ENCODE results near the gene ANO4. TPM values are rescaled to one million over a fixed set of nuclear protein-coding genes. Genes with fewer than 3 reads are reported as not detected.

Gene ANO4
- total and polyA plus RNA-seq, 2 of the 8 experiments (the other 6 are each of a cell fraction or from before 2014, with no cell fraction given) = 1.1 to 3.4 TPM

GRCh38 chr12:100956311-100956852 lies 161.8 kb downstream of the ANO4 start (continued):
- no peak for TF ChIP-seq TEAD4 (IDR thresholded peaks at IDR 0.05; ENCODE audit: low read depth, low read length)
- TF ChIP-seq CTCF (IDR thresholded peaks at IDR 0.05; ENCODE audit: control extremely low read depth in 1 of 3, insufficient read depth in 1 of 3, low read depth in 1 of 3, low read length in 3 of 3) = no peak
- no peak for TF ChIP-seq JUN (IDR thresholded peaks at IDR 0.05; ENCODE audit: low read depth, low read length)
- no peak for TF ChIP-seq CTBP2 (IDR thresholded peaks at IDR 0.05; ENCODE audit: borderline replicate concordance, insufficient read depth, insufficient read length, low read length)
